Suprapubic skin (tissue), 4 donors: Measurements from ENCODE around the gene CAMK2D.
A peak's percentile ranks its signal among the peaks of the same experiment; 100 is the strongest.

Experiments used
- CTCF ChIP-seq, 2 donors: fragments of 200-600 bp in 1 of 2; fragments of 450-650 bp in 1 of 2; sonication (generic) in 1 of 2; IDR thresholded peaks; one replicate each; pipeline ENCODE4 v1.5.1; 2016 to 2019; ENCODE audit warnings: antibody characterized with exemption in 2 of 2, mild to moderate bottlenecking in 1 of 2, moderate library complexity in 1 of 2
- POLR2A ChIP-seq, 2 donors: fragments of 450-650 bp; IDR thresholded peaks; one replicate each; pipeline ENCODE4 v1.6.1; 2017; ENCODE audit warnings: antibody characterized with exemption in 2 of 2, mild to moderate bottlenecking in 2 of 2, moderate library complexity in 2 of 2
- POLR2AphosphoS5 ChIP-seq, 3 donors: sonication (generic); formaldehyde crosslinking; IDR thresholded peaks; one replicate each; pipeline ENCODE4 v1.6.1; 2017; ENCODE audit warnings: antibody characterized with exemption in 3 of 3

- TF ChIP-seq POLR2A (IDR thresholded peaks at IDR 0.05) (no peak), CTCF (IDR thresholded peaks at IDR 0.05) (no peak), POLR2AphosphoS5 (IDR thresholded peaks at IDR 0.05) (peak in 1 of 3 donors; percentile 17)
Measured at GRCh38 chr4:113444386-113444785, 317.2 kb downstream of the CAMK2D start.
